HS-5 (cell line): ENCODE results near the gene SCIMP.
"Not testable (repeated sequence)": the region's sequence is repeated elsewhere in the genome, so short reads cannot be mapped to it uniquely, and the experiment has no call there.

Experiments used
- DNase-seq: peaks from one replicate; pipeline ENCODE4 v3.0.0-alpha.2; 2012; ENCODE audit warnings: low read depth

Gene SCIMP

GRCh38 chr17:5237541-5238016, 2.9 kb upstream of the SCIMP start:
- peak; percentile 13 for DNase-seq

GRCh38 chr17:5236938-5237540, 2.4 kb upstream of the SCIMP start:
- no peak for DNase-seq

- DNase-seq = not testable (repeated sequence)
Observed at GRCh38 chr17:5233492-5233891, 1.2 kb downstream of the SCIMP start.

- DNase-seq = no peak
Observed at GRCh38 chr17:5226940-5227878, 7.5 kb downstream of the SCIMP start.

- DNase-seq = no peak
Observed at GRCh38 chr17:5225668-5226457, 8.8 kb downstream of the SCIMP start.

- not testable (repeated sequence) for DNase-seq
Observed at GRCh38 chr17:5221912-5222311, 12.7 kb downstream of the SCIMP start.

- DNase-seq = no peak
Observed at GRCh38 chr17:5220074-5220473, 14.6 kb downstream of the SCIMP start.

- no peak for DNase-seq
Observed at GRCh38 chr17:5219536-5219935, 15.1 kb downstream of the SCIMP start.

- DNase-seq = not testable (repeated sequence)
Observed at GRCh38 chr17:5217562-5217961, 17.1 kb downstream of the SCIMP start.

GRCh38 chr17:5211458-5211857, 23.2 kb downstream of the SCIMP start:
- DNase-seq = no peak

- DNase-seq = no peak
Observed at GRCh38 chr17:5210614-5211252, 23.9 kb downstream of the SCIMP start.

- DNase-seq = no peak
Observed at GRCh38 chr17:5210091-5210490, 24.6 kb downstream of the SCIMP start.

- DNase-seq = no peak
Observed at GRCh38 chr17:5209396-5209795, 25.3 kb downstream of the SCIMP start.

GRCh38 chr17:5203908-5204294, 30.8 kb downstream of the SCIMP start:
- peak; percentile 52 for DNase-seq

- no peak for DNase-seq
Observed at GRCh38 chr17:5203178-5203907, 31.3 kb downstream of the SCIMP start.

GRCh38 chr17:5201011-5201410, 33.6 kb downstream of the SCIMP start:
- DNase-seq = no peak

GRCh38 chr17:5200360-5200759, 34.3 kb downstream of the SCIMP start:
- DNase-seq = no peak

GRCh38 chr17:5198472-5198871, 36.2 kb downstream of the SCIMP start:
- DNase-seq = no peak

- no peak for DNase-seq
Observed at GRCh38 chr17:5194346-5194745, 40.3 kb downstream of the SCIMP start.

GRCh38 chr17:5191541-5192417, 42.9 kb downstream of the SCIMP start, which contains the start of gene ZNF594:
ZNF594 (minus strand) TSS chr17:5191868; CDS start chr17:5184256, 7,612 bp downstream.
- peak; percentile 62 for DNase-seq
